Mucosa of descending colon (tissue), 3 donors: Measurements from ENCODE around the gene COBL. TPM values are rescaled to one million over a fixed set of nuclear protein-coding genes. Genes with fewer than 3 reads are reported as not detected.

Experiments
- ATAC-seq: fragments of 200-7000 bp; cut with Tn5 transposase; one replicate; pipeline ENCODE4 v1.9.1; 2020; ENCODE audit warnings: mild to moderate bottlenecking, moderate library complexity
- DNase-seq, 3 donors: peaks; one replicate each; pipeline ENCODE4 v3.0.0-alpha.2; 2020
- H3K36me3 ChIP-seq: fragments of 200-600 bp; one replicate; pipeline ENCODE4 v1.8.0; 2021; ENCODE audit warnings: low read depth, mild to moderate bottlenecking
- H3K4me1 ChIP-seq: fragments of 200-600 bp; one replicate; pipeline ENCODE4 v1.8.0; 2021; ENCODE audit warnings: low read depth, mild to moderate bottlenecking
- H3K4me3 ChIP-seq: fragments of 200-600 bp; one replicate; pipeline ENCODE4 v1.8.0; 2021; ENCODE audit warnings: mild to moderate bottlenecking
- H3K9me3 ChIP-seq: fragments of 200-600 bp; one replicate; pipeline ENCODE4 v1.8.0; 2021; ENCODE audit warnings: mild to moderate bottlenecking
- intact Hi-C, 2 donors: fragments of 100-400 bp; cut with DNase I in 1 of 2; cut with micrococcal nuclease in 1 of 2; formaldehyde crosslinking; loops; one replicate each; pipeline versions ENCODE4 v1.11.0 to v1.11.1; 2022; cut with DNase I, micrococcal nuclease
- total RNA-seq, 3 donors: library from RNA; stranded (reverse); fragmentation: NEBNext Ultra II Directional in 2 of 3; extraction: Animal tissue kit (Norgen Biotek cat#: 25700) in 2 of 3; gene quantifications; one replicate each; pipeline versions ENCODE4 v1.2.1 to v1.2.4, GENCODE V29; 2021 to 2023
- TF ChIP-seq, protein P1 (sequence below): fragments of 200-600 bp; IDR thresholded peaks from one replicate; pipeline ENCODE4 v1.8.0; 2022; ENCODE audit warnings: antibody characterized with exemption, mild to moderate bottlenecking
- donor health status: DM: no; HTN: no; CAD: no; lungs with moderate emphysema.
- donor health status: DM: no; HTN: no; CAD: no.
- donor health status: DM: no; HTN: yes; CAD: no.

COBL gene
- total RNA-seq, 3 donors from 2014 or later: 48.6 to 91.8 (median 56.6) TPM

DNA sequence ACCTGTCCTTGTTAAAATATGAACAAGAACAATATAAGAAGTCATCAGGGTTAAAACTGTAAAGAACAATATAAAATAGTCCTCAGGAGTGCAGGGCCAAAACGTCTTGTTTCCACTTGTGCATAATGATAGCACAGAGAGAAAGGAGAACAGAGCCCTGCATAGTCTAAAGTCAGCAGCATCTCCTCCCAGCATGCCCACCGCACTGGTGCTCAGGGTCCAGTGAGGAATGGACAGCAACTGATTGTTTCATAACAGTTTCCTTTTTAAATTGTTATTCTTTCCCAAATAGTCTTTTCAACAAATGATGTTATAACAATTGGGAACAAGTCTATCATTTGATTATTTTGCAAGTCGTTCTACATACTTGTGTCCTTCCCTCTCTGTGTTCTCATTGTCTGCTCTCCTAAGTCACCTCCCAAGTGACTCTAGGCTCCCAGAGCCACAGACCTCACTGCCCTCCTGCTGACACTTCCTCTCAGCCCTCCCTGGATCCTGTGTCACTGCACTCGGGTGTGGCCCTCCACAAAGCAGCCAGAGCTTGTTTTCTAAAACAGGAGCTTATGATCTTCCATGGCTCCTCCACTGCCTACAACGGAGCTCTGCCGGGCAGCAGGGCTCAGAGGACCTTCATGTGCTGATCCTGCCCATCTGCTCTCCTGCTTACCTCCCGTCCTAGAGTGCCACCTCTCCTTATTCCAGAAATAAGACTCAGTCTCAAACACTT, 27.6 kb downstream of the COBL start:
- DNase-seq (peak; percentile 60 to 67 (median 60)), ATAC-seq (peak; percentile 81)
- no peak overlapping the region for H3K4me3 ChIP-seq
- H3K4me1 ChIP-seq: peaks cover 22% of the 10 kb centered on the region
- TF ChIP-seq, protein P1, sequence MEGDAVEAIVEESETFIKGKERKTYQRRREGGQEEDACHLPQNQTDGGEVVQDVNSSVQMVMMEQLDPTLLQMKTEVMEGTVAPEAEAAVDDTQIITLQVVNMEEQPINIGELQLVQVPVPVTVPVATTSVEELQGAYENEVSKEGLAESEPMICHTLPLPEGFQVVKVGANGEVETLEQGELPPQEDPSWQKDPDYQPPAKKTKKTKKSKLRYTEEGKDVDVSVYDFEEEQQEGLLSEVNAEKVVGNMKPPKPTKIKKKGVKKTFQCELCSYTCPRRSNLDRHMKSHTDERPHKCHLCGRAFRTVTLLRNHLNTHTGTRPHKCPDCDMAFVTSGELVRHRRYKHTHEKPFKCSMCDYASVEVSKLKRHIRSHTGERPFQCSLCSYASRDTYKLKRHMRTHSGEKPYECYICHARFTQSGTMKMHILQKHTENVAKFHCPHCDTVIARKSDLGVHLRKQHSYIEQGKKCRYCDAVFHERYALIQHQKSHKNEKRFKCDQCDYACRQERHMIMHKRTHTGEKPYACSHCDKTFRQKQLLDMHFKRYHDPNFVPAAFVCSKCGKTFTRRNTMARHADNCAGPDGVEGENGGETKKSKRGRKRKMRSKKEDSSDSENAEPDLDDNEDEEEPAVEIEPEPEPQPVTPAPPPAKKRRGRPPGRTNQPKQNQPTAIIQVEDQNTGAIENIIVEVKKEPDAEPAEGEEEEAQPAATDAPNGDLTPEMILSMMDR: no peak
- intact Hi-C loops: no loop called here
- H3K36me3 ChIP-seq: no peaks in the 10 kb centered on the region
- H3K9me3 ChIP-seq: no peaks in the 10 kb centered on the region

DNA sequence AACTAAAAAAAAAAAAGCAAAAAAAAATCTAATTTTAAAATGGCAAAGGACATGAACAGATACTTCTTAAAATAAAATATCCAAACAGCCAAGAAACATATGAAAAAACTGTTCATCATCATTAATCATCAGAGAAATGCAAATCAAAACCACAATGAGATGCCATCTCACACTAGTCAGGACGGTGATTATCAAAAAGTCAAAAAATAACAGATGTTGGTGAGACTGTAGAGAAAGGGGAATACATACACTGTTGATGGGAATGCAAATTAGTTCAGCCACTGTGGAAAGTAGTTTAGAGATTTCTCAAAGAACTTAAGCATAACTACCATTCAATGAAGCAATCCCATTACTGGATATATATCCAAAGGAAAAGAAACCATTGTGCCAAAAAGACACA, 30.2 kb downstream of the COBL start:
- Histone ChIP-seq H3K4me1 (peaks cover 17% of the 10 kb centered on the region), H3K36me3 (no peaks in the 10 kb centered on the region), H3K4me3 (no peak overlapping the region), H3K9me3 (no peaks in the 10 kb centered on the region)
- no peak for DNase-seq
- intact Hi-C loops: no loop called here
- ATAC-seq: no peak
- TF ChIP-seq, protein P1: no peak

DNA sequence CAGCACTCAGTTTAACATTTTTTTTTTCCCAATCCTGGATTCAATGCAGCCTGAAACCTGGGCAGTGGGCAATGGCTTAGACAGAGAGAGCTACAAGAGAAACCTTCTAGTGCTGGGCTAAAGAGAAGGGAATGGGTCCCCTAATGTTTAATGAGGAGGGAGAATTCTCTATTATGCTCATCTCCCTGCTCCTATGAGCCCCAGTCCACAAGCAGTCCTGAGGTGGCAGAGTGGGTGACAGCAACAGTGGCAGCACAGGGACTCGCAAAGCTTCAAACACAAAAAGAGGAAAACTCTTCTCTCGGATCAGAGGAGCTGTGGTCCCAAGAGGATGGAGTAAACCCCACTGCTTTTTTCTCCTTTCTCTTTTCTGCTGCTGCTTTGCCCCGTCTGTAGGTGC, 36.5 kb downstream of the COBL start:
- ATAC-seq (no peak), DNase-seq (no peak)
- Histone ChIP-seq H3K4me3 (no peak overlapping the region), H3K36me3 (no peaks in the 10 kb centered on the region), H3K9me3 (no peaks in the 10 kb centered on the region), H3K4me1 (no peaks in the 10 kb centered on the region)
- TF ChIP-seq, protein P1: no peak
- intact Hi-C loops: no loop called here

DNA sequence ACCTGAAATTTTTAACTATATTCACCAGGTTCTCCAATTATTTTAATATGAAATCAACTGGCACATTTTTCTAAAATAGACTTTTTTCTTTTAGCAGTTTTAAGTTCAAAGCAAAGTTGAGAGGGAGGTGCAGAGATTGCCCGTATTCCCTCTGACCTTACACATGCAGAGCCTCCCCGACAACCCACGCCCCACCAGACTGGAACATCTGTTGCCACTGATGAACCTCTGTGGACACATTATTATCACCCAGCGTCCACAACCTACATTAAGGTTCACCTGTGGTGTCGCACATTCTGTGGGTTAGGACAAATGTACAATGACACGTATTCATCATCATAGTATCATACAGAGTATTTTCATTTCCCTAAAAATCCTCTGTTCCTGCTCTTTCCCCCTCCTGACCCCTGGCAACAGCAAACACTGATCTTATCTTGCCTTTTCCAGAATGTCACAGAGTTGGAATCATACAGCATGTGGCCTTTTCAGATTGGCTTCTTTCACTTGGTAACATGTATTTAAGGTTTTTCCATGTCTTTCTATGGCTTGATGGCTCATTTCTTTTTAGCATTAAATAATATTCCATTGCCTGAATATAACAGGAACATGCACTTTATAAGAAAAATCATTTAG, 37.1 kb downstream of the COBL start:
- DNase-seq: no peak
- ATAC-seq: no peak
- H3K36me3 ChIP-seq: no peaks in the 10 kb centered on the region
- H3K4me3 ChIP-seq: no peak overlapping the region
- no peaks in the 10 kb centered on the region for H3K4me1 ChIP-seq
- TF ChIP-seq, protein P1: no peak
- intact Hi-C loops: no loop called here
- H3K9me3 ChIP-seq: no peaks in the 10 kb centered on the region

DNA sequence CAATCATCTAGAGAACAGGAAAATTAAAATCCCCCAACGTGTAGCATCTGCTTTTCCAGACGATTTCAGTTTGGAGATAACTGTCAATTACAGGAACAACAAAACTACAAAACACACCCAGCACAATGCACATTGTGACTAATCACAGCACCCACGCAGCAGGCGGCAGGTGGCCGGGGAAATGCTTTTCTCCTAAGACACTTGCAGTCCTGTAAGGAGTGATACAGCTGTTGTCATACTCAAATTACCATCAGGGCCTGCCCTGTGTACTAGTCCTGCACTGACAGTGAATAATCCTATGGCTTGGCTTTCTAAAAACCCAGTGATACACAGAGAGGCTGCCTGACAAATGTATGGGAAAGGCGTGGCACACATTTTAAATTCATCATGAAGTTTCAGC, 37.8 kb downstream of the COBL start:
- intact Hi-C loops: no loop called here
- ATAC-seq (peak; percentile 41), DNase-seq (no peak)
- Histone ChIP-seq H3K36me3 (no peaks in the 10 kb centered on the region), H3K4me1 (no peaks in the 10 kb centered on the region), H3K9me3 (no peaks in the 10 kb centered on the region), H3K4me3 (no peak overlapping the region)
- TF ChIP-seq, protein P1: no peak
